HG02981 (cell line): ENCODE measurements around the gene KLHL20.
"Not testable (repeated sequence)": the region's sequence is repeated elsewhere in the genome, so short reads cannot be mapped to it uniquely, and the experiment has no call there.

Experiments
- ATAC-seq: cut with Tn5 transposase; IDR thresholded peaks from one replicate; pipeline ENCODE4 v1.9.1; 2021; ENCODE audit warnings: mild to moderate bottlenecking, moderate library complexity; ENCODE audit not compliant: unreplicated experiment

KLHL20 gene, protein sequence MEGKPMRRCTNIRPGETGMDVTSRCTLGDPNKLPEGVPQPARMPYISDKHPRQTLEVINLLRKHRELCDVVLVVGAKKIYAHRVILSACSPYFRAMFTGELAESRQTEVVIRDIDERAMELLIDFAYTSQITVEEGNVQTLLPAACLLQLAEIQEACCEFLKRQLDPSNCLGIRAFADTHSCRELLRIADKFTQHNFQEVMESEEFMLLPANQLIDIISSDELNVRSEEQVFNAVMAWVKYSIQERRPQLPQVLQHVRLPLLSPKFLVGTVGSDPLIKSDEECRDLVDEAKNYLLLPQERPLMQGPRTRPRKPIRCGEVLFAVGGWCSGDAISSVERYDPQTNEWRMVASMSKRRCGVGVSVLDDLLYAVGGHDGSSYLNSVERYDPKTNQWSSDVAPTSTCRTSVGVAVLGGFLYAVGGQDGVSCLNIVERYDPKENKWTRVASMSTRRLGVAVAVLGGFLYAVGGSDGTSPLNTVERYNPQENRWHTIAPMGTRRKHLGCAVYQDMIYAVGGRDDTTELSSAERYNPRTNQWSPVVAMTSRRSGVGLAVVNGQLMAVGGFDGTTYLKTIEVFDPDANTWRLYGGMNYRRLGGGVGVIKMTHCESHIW

DNA sequence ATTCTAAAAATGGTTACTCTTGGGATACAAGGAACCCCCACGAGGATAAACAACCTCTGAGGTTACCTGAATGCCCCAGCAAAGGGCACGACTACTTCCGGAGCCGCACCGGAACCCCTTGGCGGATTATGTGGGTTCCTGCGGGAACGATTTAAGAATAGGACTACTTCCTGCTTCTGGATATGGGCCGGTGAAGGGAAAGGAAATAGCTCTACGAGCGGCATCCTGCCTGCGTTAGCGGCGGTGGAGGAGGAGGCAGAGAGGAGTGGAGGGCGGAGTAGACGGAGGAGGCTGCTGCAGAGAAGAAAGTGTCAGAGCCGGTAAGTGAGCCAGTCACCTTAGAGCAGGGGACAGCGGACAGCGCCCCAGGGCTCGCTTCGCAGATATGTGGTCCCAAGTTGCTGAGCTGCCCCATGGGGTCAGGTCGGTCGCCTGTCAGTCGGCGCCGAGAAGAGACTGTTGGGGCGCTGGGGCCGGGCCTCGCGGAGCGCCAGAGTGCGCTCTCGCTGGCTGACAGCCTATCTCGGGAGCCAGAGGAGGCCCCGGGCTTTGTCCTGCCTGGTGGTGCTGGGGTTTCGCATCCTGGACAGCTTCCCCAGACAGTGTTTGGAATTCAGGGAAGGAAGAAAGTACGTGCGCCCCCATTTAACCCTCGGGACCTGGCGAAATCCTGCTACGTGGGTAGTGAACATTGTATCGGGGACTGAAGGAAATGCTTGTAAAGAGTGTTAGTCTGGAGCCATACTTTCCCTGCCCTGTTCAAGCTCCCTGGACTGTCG, at the start of gene KLHL20:
KLHL20 (plus strand) TSS at position 223 of the 779 bp plus-strand sequence. CDS start 1,063 bp downstream, outside the sequence.
- peak; percentile 95 for ATAC-seq

DNA sequence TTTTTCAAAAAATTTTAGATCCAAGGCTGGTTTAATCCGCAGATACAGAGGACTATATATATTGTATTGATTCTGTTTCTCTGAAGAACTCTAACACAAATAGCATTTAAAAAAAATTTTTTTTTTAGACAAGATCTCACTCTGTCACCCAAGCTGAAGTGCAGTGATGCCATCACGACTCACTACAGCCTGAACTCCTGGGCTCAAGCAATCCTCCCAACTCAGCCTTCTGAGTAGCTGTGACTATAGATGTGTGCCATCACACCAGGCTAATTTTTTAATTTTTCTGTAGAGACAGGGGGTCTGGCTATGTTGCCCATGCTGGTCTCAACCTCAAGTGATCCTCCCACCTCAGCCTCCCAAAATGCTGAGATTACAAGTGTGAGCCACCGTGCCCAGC, 48.1 kb upstream of the KLHL20 start:
- no peak for ATAC-seq

DNA sequence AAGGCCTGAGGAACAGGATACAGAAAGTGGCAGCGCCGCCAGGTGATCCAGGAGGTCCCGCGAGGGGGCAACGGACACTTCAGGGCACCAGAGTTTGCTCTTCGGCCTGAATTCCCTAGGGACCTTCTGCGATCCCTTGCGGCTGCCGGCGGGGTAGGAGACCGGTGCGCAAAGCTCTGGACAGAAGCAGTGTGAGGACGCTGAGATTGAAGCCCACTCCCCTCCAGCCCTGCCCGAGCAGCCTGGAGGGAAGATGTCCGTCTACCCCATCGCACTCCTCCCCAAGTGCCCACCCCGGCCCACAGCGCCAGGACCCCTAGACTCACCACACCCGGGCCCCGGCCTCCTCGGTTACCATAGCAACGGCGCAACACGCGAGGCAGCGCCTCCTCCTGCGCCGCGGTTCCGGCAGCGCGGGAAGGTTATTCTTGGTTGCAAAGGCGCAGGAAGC, 45.3 kb upstream of the KLHL20 start, which contains the start of gene ANKRD45:
ANKRD45 (minus strand) TSS at position 361 of the 451 bp plus-strand sequence. CDS start 10,433 bp downstream, outside the sequence.
- no peak for ATAC-seq

GRCh38 chr1:173674496-173674895, 40.3 kb upstream of the KLHL20 start:
- ATAC-seq = not testable (repeated sequence)

GRCh38 chr1:173680152-173680551, 34.6 kb upstream of the KLHL20 start:
- not testable (repeated sequence) for ATAC-seq

DNA sequence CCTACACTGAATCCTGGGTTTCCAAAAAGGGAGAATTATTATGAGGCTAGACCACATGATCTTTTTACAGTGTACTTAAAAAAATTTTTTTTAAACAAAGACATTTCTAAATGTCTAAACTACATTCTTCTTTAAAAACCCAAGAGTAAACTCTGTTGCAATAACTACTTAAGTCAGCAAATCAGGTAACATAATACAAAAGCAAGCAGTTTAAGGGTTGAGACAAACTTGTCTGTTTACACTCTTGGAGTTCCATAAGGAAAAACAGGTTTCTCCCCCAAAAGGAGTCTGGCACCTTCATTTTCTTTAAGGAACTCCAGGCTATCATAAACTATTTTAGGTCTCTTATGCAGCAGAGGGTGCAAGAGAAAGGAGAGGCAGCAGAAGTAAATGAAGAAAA, 32.6 kb upstream of the KLHL20 start:
- ATAC-seq = no peak

DNA sequence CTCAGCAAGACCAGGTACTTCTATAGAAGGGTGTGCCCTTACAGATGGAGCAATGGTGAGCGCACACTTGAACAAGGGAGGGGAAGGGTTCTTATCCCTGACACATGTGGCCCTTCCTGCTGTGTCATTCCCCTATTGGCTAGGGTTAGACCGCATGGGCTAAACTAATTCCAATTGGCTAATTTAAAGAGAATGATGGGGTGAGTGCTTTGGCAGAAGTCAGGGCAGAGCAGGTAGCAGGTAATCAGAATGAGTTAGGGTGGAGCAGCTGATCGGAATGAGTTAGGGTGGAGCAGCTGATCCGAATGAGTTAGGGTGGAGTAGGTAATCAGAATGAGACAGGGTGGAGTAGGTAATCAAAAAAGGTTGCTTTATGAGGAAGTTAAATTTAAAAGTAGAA, 30.9 kb upstream of the KLHL20 start:
- ATAC-seq = not testable (repeated sequence)

DNA sequence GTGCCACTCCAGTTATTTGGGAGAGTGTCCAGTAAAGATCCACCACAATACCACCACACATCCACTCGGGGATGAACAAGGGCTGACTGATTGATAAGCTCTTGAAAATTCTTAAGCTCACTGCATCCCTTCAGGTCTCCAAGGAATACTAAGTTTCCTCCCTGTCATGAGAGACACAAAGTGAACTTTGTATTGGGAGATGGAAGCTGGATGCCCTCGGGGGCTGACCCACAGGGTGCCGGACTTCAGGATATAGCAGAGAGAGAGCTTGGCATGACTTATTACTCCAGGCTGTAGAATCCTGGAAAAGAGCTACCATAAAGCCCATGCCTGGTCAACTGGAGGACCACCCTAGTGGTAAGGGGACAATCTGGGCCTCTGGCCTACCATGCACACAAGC, 29.7 kb upstream of the KLHL20 start:
- not testable (repeated sequence) for ATAC-seq

DNA sequence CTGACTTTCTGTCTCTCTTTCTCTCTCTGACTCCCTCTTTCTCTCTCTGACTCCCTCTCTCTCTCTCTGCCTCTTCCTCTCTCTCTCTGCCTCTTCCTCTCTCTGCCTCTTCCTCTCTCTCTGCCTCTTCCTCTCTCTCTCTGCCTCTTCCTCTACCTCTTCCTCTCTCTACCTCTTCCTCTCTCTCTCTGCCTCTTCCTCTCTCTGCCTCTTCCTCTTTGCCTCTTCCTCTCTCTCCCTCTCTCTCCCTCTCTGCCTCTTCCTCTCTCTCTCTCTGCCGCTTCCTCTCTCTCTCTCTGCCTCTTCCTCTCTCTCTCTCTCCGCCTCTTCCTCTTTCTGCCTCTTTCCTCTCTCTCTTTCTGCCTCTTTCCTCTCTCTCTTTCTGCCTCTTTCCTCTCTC, 26.5 kb upstream of the KLHL20 start:
- ATAC-seq = no peak

GRCh38 chr1:173693238-173693637, 21.5 kb upstream of the KLHL20 start:
- no peak for ATAC-seq

DNA sequence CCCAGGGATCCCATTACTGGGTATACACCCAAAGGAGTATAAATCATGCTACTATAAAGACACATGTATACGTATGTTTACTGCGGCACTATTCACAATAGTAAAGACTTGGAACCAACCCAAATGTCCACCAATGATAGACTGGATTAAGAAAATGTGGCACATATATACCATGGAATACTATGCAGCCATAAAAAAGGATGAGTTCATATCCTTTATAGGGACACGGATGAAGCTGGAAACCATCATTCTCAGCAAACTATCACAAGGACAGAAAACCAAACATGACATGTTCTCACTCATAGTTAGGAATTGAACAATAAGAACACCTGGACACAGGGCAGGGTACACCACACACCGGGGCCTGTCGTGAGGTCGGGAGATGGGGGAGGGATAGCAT, 13.5 kb upstream of the KLHL20 start:
- ATAC-seq = not testable (repeated sequence)

GRCh38 chr1:173702736-173703135, 12.0 kb upstream of the KLHL20 start:
- no peak for ATAC-seq

DNA sequence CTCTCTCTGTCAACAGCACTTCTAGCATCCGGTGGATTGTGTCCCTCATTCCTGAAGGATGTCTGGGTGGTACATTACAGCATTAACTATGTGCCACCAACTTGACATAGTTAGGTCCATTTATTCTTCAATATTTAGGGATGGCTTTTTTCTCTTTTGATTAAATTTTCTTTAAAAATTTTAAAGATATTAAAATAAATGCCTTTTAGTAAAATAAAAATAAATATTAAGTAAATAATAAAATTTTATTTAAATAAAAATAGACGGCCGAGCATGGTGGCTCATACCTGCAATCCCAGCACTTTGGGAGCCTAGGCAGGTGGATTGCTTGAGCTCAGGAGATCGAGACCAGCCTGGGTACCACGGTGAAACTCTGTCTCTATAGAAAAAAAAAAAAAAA, 9.7 kb upstream of the KLHL20 start:
- no peak for ATAC-seq

DNA sequence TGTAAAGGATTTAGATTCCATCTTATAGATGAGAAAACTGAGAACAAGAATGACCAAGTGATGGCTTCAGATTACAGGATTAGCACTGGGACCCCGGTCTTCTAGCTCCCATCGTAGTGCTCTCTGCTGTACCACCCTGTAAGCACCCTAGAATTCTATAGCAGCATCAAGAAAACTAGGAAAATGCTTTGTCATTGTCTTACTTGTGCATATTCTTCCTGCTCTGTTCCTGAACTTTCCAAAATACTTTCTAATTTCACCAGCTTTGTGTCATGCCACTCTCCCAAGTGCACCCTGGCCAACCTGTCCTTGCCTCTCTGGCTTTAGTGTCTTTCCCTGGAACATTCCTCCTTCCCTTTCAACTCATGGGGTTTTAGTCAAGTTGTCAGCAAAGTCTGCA, 6.0 kb upstream of the KLHL20 start:
- no peak for ATAC-seq

DNA sequence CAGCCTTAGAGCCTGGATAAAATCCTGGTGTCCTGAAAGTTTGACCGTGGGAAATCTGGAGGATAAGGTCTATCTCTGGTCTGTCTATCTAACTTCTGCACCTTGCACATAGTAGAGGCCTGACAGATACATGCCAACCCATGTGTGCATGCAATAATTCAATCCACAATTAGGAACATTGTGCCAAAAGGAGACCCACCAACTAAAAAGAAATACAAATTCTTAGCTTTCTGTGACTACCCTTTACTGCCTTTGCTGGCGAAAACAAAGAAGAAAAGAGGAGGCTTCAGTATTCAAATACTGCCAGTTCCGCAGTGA, 381 bp upstream of the KLHL20 start:
- ATAC-seq = no peak

DNA sequence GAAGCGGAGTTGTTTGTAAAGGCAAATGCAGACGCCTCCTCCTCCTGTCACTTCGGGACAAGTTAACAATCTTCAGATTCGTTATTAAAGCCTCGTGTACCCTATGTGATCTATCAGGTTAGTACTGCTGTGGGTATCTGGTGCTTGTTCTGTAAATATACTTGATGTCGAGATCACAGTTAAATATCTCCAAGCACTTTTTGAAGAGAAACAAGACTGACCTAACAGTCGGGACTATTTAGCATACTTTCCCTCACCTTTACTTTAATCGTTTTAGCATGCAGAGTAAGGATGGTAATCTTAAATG, 710 bp downstream of the KLHL20 start:
- no peak for ATAC-seq

DNA sequence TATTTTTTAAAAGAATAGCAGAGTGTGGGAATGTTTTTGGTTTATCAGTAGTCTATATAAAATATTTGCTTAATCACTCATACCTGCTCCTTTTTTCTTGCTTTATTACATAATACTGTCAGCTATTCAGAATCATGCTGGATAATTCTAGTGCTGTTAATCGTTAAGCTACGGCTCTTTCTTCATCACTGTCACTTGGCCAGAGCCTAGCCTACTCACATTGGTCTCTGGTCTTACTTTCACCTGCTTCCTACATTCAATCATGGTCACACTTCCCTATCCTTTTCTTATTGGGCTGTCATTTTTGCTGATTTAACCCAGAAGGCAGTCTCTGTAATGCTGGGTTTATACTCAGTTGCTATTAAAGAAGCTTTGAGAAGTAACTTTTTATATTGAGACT, 2.5 kb downstream of the KLHL20 start:
- ATAC-seq = no peak

DNA sequence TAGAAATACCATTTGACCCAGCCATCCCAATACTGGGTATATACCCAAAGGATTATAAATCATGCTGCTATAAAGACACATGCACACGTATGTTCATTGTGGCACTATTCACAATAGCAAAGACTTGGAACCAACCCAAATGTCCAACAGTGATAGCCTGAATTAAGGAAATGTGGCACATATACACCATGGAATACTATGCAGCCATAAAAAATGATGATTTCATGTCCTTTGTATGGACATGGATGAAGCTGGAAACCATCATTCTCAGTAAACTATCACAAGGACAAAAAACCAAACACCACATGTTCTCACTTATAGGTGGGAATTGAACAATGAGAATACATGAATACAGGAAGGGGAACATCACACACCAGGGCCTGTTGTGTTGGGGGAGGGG, 16.6 kb downstream of the KLHL20 start:
- ATAC-seq = not testable (repeated sequence)

- ATAC-seq = no peak
These were observed 19.1 kb downstream of the KLHL20 start for GRCh38 chr1:173733912-173734311.

GRCh38 chr1:173736104-173736503, 21.3 kb downstream of the KLHL20 start:
- not testable (repeated sequence) for ATAC-seq

DNA sequence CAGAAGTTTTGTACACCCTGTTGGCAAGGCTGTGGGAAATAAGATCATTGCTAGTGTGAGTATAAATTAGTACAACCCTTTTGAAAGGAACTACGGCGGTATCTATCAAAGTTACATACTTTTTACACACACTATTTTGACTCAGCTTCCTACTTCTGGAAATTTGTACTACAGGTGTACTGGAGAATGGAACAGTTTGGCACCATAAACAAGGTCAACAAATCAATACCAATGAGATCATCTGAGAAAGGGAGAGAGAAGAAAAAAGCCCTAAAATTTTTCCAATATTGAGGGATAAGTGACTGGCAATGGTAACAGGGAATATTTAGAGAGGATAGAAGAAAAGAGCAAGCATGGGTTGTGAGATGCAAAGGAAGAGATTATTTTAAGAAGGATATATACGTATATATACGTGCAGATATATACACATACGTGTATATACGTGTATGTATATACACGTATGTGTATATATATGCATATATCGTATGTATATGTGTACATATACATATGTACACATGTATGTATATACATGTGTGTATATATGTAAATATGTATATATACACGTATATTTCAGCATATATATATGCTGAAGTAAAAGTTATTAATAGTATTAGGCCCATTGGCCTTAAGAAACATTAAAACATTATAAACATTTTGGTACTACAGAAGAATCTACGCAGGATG, 27.6 kb downstream of the KLHL20 start:
- no peak for ATAC-seq
